Suprapubic skin (tissue), 4 donors: ENCODE results near the gene UNKL.

Experiments used
- EP300 ChIP-seq: sonication (generic); formaldehyde crosslinking; IDR thresholded peaks from one replicate; pipeline ENCODE4 v1.6.1; 2017; ENCODE audit warnings: antibody characterized with exemption
- POLR2A ChIP-seq, 2 donors: fragments of 450-650 bp; IDR thresholded peaks; one replicate each; pipeline ENCODE4 v1.6.1; 2017; ENCODE audit warnings: antibody characterized with exemption in 2 of 2, mild to moderate bottlenecking in 2 of 2, moderate library complexity in 2 of 2
- POLR2AphosphoS5 ChIP-seq, 3 donors: sonication (generic); formaldehyde crosslinking; IDR thresholded peaks; one replicate each; pipeline ENCODE4 v1.6.1; 2017; ENCODE audit warnings: antibody characterized with exemption in 3 of 3
- TF ChIP-seq, protein P1 (sequence below), 2 donors: fragments of 200-600 bp in 1 of 2; fragments of 450-650 bp in 1 of 2; sonication (generic) in 1 of 2; IDR thresholded peaks; one replicate each; pipeline ENCODE4 v1.5.1; 2016 to 2019; ENCODE audit warnings: antibody characterized with exemption in 2 of 2, mild to moderate bottlenecking in 1 of 2, moderate library complexity in 1 of 2

DNA sequence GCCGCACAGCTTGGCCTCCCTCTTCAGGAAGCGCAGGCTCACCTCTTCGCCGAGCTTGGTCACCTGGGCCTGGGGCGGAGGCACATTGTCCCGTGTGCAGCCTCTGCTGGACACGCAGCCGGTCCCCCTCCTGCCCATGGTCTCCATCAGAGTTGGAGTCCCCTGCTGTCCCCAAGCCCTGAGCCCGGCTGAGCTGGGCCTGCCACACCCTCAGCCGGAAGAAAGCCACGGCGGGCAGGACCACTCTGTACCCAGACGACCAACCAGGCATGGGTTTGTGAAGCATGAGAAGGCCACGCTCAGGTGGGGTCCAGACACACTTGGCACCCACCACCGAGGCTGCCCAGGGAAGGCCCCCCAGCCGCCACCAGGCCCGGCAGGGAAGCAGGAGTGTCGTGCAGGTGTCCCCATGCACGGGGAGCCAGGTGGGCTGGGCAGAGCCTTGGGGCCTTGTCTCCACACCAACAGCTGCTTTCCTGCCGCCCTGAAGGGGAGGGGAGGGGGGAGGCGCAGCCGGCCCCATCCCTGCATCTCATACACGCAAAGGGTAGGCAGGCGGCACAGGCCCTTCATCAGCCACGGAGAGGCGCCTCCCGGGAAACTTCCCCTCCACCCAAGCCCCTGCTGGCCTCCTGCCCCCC is 24.7 kb upstream of the UNKL start:
- TF ChIP-seq EP300 (no peak), POLR2AphosphoS5 (IDR thresholded peaks at IDR 0.05) (no peak), POLR2A (IDR thresholded peaks at IDR 0.05) (no peak)
- TF ChIP-seq, protein P1, sequence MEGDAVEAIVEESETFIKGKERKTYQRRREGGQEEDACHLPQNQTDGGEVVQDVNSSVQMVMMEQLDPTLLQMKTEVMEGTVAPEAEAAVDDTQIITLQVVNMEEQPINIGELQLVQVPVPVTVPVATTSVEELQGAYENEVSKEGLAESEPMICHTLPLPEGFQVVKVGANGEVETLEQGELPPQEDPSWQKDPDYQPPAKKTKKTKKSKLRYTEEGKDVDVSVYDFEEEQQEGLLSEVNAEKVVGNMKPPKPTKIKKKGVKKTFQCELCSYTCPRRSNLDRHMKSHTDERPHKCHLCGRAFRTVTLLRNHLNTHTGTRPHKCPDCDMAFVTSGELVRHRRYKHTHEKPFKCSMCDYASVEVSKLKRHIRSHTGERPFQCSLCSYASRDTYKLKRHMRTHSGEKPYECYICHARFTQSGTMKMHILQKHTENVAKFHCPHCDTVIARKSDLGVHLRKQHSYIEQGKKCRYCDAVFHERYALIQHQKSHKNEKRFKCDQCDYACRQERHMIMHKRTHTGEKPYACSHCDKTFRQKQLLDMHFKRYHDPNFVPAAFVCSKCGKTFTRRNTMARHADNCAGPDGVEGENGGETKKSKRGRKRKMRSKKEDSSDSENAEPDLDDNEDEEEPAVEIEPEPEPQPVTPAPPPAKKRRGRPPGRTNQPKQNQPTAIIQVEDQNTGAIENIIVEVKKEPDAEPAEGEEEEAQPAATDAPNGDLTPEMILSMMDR (IDR thresholded peaks at IDR 0.05): no peak
